K562 (cell line): ENCODE data around the gene CLDN20. TPM values are rescaled to one million over a fixed set of nuclear protein-coding genes. Genes with fewer than 3 reads are reported as not detected.

Source experiments
- ATAC-seq: fragments of 200-7000 bp; cut with Tn5 transposase; 3 replicates; pipeline ENCODE4 v1.9.1; 2020; ENCODE audit warnings: moderate library complexity
- BruUV-seq: library from RNA; stranded (reverse); fragments of 400-500 nt; replicated peaks from 2 replicates; lab custom pipeline; 2021; lab: Mats Ljungman, UMichigan
- CTCF ChIA-PET: fragments of 300-600 bp; formaldehyde crosslinking; extraction: SDS; loops from one replicate; lab custom pipeline; 2021; ENCODE audit warnings: low intra/inter-chr PET ratio; lab: Yijun Ruan, JAX
- POLR2A ChIA-PET: fragments of 300-600, 350-650 bp; sonication (Branson Sonifier 250); formaldehyde crosslinking; extraction: SDS; loops from one replicate; lab custom pipeline; 2021; ENCODE audit warnings: antibody characterized with exemption, inconsistent platforms; lab: Yijun Ruan, JAX
- DNase-seq, 4 experiments: peaks; one replicate each; pipeline versions ENCODE4 v3.0.0 to v3.0.0-alpha.2; 2011 to 2018; ENCODE audit warnings: low spot score in 3 of 4, mixed read lengths in 3 of 4; ENCODE audit errors: extremely low read depth in 1 of 4
- FAIRE-seq: peaks from 2 replicates; lab custom pipeline; 2011; peaks lifted over from hg19 to GRCh38; lab: Jason Lieb, UNC
- H2AFZ ChIP-seq: 2 replicates; pipeline ENCODE4 v1.6.0; 2011; ENCODE audit warnings: low read depth, low read length, control low read depth, inconsistent platforms
- H3K27ac ChIP-seq: fragments of 200-600 bp; 3 replicates; pipeline ENCODE4 v1.8.0; 2011; ENCODE audit warnings: low read depth, mild to moderate bottlenecking, control low read depth, inconsistent platforms, low read length, moderate library complexity, mixed read lengths; ENCODE audit errors: extremely low read depth
- H3K27me3 ChIP-seq, 2 experiments: fragments of 300-600 bp in 1 of 2; 2 replicates in 1 of 2; 3 replicates in 1 of 2; pipeline versions ENCODE4 v1.6.0 to v1.8.0; 2011; ENCODE audit warnings: inconsistent platforms in 2 of 2, low read length in 2 of 2, mild to moderate bottlenecking in 1 of 2, mixed read lengths in 1 of 2, moderate library complexity in 1 of 2; ENCODE audit not compliant: control insufficient read depth in 2 of 2, insufficient read depth in 2 of 2
- H3K36me3 ChIP-seq: fragments of 300-600 bp; 3 replicates; pipeline ENCODE4 v1.8.0; 2011; ENCODE audit warnings: mild to moderate bottlenecking, low read length, inconsistent platforms; ENCODE audit not compliant: control insufficient read depth, insufficient read depth
- H3K4me1 ChIP-seq, 2 experiments: fragments of 200-600 bp in 1 of 2; replicated peaks in 1 of 2; 2 replicates in 1 of 2; 3 replicates in 1 of 2; pipeline versions ENCODE4 v1.5.1 to v1.8.0; 2011; ENCODE audit warnings: inconsistent platforms in 2 of 2, low read length in 2 of 2, mild to moderate bottlenecking in 1 of 2, mixed read lengths in 1 of 2, moderate library complexity in 1 of 2; ENCODE audit not compliant: control insufficient read depth in 2 of 2, insufficient read depth in 2 of 2
- H3K4me2 ChIP-seq: 2 replicates; pipeline ENCODE4 v1.6.1; 2011; ENCODE audit warnings: low read length, control low read depth, inconsistent platforms, mixed read lengths; ENCODE audit not compliant: insufficient read depth
- H3K4me3 ChIP-seq: fragments of 200-600 bp; sonication (generic), shearing (Covaris generic); 2 replicates; pipeline ENCODE4 v1.5.1; 2016; ENCODE audit warnings: control low read depth, inconsistent platforms
- H3K79me2 ChIP-seq: fragments of 200-600 bp; 3 replicates; pipeline ENCODE4 v1.8.0; 2011; ENCODE audit warnings: low read length, inconsistent platforms; ENCODE audit not compliant: control insufficient read depth, insufficient read depth
- H3K9ac ChIP-seq, 2 experiments: 2 replicates each; pipeline versions ENCODE4 v1.6.0 to v1.6.1; 2011; ENCODE audit warnings: low read depth in 2 of 2, low read length in 2 of 2, control low read depth in 1 of 2, inconsistent platforms in 1 of 2, mild to moderate bottlenecking in 1 of 2, mixed read lengths in 1 of 2; ENCODE audit not compliant: insufficient read depth in 1 of 2
- H3K9me1 ChIP-seq: one replicate; pipeline ENCODE4 v1.6.0; 2011; ENCODE audit warnings: inconsistent platforms, mild to moderate bottlenecking, low read length, moderate library complexity; ENCODE audit not compliant: control insufficient read depth, insufficient read depth
- H3K9me3 ChIP-seq: replicated peaks from 2 replicates; pipeline ENCODE4 v1.5.1; 2011; ENCODE audit warnings: low read depth, low read length, inconsistent platforms; ENCODE audit not compliant: control insufficient read depth, insufficient read depth
- H4K20me1 ChIP-seq: replicated peaks from 2 replicates; pipeline ENCODE4 v1.6.1; 2011; ENCODE audit warnings: low read length, inconsistent platforms, mixed read lengths; ENCODE audit not compliant: control insufficient read depth, insufficient read depth
- MAFF ChIP-seq: IDR thresholded peaks from 2 replicates; pipeline ENCODE4 v1.6.1; 2012; ENCODE audit warnings: low read length, improper control_type of control experiment
- ZBTB40 ChIP-seq, 2 experiments: fragments of 450-650 bp in 1 of 2; sonication (generic) in 1 of 2; formaldehyde crosslinking in 1 of 2; IDR thresholded peaks; 2 replicates each; pipeline versions ENCODE4 v1.7.1 to v1.9.0; 2016 to 2022; ENCODE audit warnings: inconsistent platforms in 1 of 2, mild to moderate bottlenecking in 1 of 2, missing genetic modification reagents in 1 of 2
- WGBS: fragments of 100-300 bp; shearing (Covaris generic); methylation state at CpG from one replicate; pipeline ENCODE4 v1.1.6; 2016; ENCODE audit warnings: low coverage, mixed read lengths; ENCODE audit not compliant: insufficient coverage; ENCODE audit errors: missing lambda C conversion rate; 5-methylcytosine and 5-hydroxymethylcytosine counted together
- in situ Hi-C: fragments of 300-500 bp; cut with MboI; formaldehyde crosslinking; loops from 4 replicates; pipeline ENCODE4 v1.15.0; 2018; ENCODE audit warnings: inconsistent platforms, mixed read lengths
- intact Hi-C: fragments of 100-400 bp; cut with micrococcal nuclease; formaldehyde crosslinking; loops from 2 replicates; pipeline ENCODE4 v1.14.2; 2022
- polyA plus RNA-seq, 8 experiments: library from polyadenylated mRNA; depleted of rRNA in 4 of 8; stranded (reverse) in 5 of 8; unstranded in 3 of 8; fragments of >200 nt; fragmentation: Nextera tagmentation in 2 of 8; fragmentation: Illumina TruSeq in 1 of 8; extraction: Ambion mirVana in 2 of 8; extraction: Trizol in 1 of 8; gene quantifications; 2 replicates each; pipeline versions ENCODE4 v1.2.1 to v1.2.3, GENCODE V29; 2011 to 2014; ENCODE audit warnings: inconsistent platforms in 1 of 8, missing spikeins in 1 of 8
- total RNA-seq, 7 experiments: library from RNA; depleted of rRNA in 6 of 7; stranded (reverse); fragments of >200 nt in 6 of 7; fragmentation: Illumina TruSeq in 2 of 7; extraction: Trizol in 2 of 7; gene quantifications; 2 replicates each; pipeline versions ENCODE4 v1.2.1 to v1.2.3, GENCODE V29; 2011 to 2021; ENCODE audit warnings: low replicate concordance in 1 of 7

The CLDN20 gene
- total and polyA plus RNA-seq, 9 of the 15 experiments (the other 6 are each of a cell fraction or from before 2014, with no cell fraction given), result not detected

- no peaks in the 10 kb centered on the region for H4K20me1 ChIP-seq
- BruUV-seq, result no TSS peak
- H2AFZ ChIP-seq, result no peak overlapping the region
- 96% methylated on average over 4 of the region's 4 CpGs for WGBS
- ChIA-PET CTCF (no interaction called here), POLR2A (no interaction called here)
- in situ Hi-C loops, result no loop called here
- H3K9me1 ChIP-seq, result peaks cover 10% of the 10 kb centered on the region
- H3K4me3 ChIP-seq, result no peak overlapping the region
- no peak overlapping the region for H3K27ac ChIP-seq
- TF ChIP-seq MAFF, result no peak
- TF ChIP-seq ZBTB40 (IDR thresholded peaks at IDR 0.05), result peak; percentile 77
- peak; percentile 57; the same call in 1 of the 2 replicates for TF ChIP-seq ZBTB40 (CRISPR knock-in tag; IDR thresholded peaks at IDR 0.05)
- 0 out of 5 replicates have a peak, but pooled peaks cover 0 to 3% of the 10 kb centered on the region in 2 experiments for H3K4me1 ChIP-seq
- H3K36me3 ChIP-seq, result peaks cover 80% of the 10 kb centered on the region
- no peak for DNase-seq
- intact Hi-C loops, result no loop called here
- ATAC-seq, result no peak
- H3K27me3 ChIP-seq, result no peaks in the 10 kb centered on the region
- H3K79me2 ChIP-seq, result no peaks in the 10 kb centered on the region; the same call in 2 of the 3 replicates
- no peaks in the 10 kb centered on the region for H3K9me3 ChIP-seq
- H3K4me2 ChIP-seq, result no peak overlapping the region
- H3K9ac ChIP-seq, result no peak overlapping the region
- FAIRE-seq, result no peak
These were observed 1.2 kb upstream of the CLDN20 start for GRCh38 chr6:155262655-155263054.
